NCI-H1436 treated with DMSO at 0.1 percent for 48 hours (cell line): Measurements from ENCODE around the gene RASGEF1C.
"Not testable (repeated sequence)": the region's sequence is repeated elsewhere in the genome, so short reads cannot be mapped to it uniquely, and the experiment has no call there.

Experiments
- DNase-seq: peaks from one replicate; lab custom pipeline; 2025; lab: John Stamatoyannopoulos, UW

RASGEF1C gene

DNA sequence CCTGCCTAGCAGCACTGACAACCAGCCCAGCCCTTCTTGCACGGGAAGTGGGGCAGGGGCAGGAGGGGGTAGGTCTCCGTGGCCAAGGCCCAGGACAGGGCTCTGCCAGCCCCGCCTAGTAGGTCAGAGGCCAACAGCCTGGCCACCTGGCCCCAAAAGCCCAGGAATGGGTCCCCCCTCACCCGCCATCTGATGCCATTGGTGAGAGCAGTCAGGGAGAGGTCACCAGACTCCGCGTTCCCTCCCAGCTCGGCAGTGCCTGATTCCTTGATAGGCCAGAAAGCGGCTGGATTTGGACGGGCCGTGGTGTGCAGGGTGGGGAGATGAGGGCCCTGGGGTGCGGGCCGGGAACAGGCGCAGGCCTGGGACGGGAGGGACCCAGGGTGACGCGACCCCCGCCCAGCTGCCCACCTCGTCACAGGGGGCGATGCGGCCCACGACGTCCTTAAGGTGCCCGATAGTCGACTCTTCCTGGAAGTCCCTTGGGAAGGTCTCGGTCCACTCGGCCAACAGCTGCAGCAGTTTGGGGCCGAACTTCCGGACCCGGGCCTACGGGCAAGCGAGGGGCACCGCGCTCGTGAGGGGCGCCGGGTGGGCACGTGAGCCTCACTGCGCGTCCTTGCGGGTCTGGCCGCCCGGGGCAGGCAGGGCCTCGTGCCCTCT lies 72.9 kb downstream of the RASGEF1C start:
- DNase-seq = no peak

DNA sequence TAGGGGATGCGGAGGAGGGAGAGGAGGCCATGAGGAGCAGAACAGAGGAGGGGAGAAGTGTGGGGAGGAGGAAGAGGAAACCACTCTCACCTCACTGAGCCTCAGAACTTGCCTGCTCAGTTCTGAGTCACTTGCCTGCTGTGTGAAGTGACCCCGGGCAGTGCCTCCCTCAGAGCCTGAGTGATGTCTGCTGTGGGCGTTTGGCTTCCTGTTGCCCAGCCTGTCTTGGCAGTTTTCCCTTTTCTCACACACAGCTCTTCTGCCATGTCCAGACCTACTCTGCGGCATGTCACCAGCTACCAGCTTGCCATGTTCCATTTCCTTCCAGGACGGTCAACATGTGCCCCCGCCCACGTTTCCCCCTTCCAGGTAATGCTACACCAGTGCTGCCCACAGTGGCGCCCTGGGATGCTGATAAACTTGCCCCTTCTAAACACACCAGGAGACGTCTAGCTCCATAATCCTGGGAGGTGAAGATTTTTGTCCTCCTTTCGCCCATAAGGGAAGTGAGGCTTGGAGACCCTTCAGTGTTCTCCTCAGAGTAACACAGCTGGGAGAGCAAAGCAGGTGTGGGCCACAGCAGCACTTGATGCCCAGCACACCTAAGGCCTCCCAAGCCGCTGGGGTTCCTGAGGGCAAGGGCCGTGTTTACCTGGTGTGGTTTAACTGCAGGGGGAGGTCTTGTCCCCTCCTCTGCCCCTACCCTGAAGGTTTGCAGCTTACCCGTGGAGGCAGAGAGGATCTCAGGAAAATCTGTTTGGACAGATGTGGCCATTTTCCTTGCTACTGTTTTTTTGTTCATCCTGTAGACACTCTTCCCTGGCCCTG lies 73.7 kb downstream of the RASGEF1C start:
- no peak for DNase-seq

DNA sequence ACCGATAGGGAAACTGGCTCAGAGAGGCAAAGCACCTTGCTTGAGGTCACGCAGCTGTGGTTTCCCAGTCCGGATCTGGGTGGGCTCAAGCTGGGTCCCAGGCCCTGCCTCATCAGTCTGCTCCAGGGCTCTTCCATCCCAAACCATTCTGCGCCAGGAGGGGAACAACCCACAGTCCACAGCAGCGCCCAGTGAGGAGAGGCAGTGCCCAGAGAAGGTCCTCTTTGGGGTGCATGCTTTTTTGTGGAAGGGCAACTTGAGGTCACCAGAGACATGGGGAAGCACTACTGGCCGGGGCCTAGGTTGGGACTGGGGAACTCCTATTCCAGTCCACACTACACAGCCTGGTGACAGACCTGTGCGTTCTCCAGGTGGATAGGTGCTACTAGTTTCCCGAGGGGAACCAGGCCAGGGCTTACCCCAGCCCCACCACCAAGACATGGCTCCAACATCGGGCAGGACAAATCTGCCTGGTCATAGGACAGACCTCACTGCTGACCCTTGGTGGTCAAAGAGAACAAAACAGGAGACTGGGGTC lies 75.0 kb downstream of the RASGEF1C start:
- no peak for DNase-seq

DNA sequence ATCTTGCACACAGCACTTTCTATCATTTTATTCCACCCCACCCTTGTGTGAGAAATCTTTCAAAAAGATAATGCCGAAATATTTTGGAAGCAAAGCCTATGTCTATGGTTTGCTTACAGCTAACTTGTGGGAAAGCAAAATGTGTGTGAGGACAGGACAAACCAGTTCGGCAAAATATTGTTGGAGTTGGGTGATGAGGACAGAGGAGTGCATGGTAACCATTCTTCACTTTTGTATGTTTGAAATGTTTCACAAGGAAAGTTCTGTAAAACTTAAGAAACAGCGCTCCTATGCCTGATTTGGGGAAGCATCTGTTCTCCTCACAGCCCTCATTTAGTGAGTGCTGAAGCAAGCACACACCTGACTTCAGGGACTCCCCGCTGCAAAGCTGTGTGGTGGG lies 75.5 kb downstream of the RASGEF1C start:
- no peak for DNase-seq

DNA sequence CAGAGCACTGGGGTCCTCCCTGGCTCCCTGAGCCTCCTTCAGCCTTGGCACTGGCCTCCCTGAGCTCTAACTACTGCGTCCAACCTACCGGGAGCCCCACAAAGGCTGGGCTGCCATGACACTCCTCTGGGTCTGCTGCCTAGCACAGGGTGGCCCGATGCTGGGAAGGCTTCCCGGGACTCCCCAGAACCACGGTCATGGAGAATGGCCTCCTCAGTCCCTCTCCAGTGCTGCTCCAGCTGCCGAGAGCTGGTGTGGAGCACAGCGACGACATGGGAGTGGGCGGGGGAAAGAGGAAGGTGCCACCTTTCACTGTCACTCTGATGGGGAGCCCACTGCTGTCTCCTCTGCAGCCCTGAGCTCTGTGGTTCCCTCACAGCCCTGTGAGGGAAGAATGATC lies 76.0 kb downstream of the RASGEF1C start:
- no peak for DNase-seq

DNA sequence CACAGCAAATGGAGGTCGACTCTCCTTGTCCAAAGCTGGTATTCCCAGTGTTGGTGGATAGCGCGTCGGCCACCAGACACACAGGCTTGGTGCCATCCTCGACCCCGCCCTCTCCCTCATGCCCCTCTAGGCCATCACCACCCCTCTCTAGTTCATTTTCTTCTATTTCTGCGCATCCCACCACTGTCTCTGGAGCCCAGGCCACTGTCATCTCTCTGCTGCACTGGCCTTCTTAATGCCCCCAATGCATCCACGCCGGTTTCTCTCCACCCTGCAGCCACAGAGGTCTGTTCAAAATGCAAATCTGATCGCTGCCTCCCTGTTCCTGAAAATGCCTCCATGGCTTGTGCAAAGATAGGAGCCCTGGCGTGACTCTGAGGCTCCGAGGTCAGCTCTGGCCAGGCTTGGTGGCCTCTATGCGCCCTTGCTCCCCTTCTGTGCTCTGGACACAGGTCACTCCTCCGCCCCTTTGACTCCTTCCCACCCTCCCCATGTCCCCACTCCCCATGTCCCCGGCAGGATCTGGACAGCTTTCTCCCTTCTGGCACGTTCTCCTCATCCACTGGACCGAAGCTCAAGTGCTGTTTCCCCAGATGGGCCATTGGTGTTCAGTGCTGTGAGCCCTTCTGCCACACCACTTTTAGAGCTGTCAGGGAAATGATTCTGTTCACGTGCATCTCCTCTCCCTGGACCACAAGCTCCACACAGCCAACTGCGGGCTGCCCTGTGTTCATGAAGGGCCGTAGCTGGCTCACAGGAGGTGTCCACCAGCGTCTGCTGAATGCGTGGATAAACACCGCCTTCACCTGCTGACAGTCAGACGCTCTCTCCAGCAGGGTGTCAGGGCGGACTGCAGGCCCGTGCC lies 77.9 kb downstream of the RASGEF1C start:
- no peak for DNase-seq

DNA sequence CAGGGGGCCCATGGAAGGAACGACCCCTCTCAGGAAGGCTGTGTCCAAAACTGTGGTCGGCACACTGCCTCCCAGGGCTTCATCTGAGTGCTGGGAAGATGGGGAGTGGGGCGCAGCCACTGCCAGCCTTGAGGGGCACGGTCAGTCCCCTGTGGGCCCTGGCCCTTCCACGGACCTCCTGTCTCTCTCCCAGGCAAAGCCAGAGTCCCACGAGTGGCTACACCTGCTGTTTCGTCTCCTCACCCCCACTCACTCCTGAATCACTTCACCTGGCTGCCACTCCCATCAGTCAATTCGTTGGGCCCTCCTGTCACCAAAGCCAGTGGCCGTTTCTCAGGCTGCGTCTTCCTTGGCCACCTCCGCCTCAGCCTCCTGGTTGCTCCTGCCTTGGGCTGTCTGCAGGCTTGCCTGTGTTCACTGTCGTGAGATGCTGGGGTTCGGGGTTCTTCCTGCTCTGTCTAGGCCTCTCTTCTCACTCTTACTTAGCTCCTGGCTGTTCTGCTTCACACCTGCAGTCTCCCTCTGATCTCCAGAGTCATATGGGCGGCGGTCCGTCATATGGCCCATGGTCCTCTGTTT lies 78.6 kb downstream of the RASGEF1C start:
- no peak for DNase-seq

DNA sequence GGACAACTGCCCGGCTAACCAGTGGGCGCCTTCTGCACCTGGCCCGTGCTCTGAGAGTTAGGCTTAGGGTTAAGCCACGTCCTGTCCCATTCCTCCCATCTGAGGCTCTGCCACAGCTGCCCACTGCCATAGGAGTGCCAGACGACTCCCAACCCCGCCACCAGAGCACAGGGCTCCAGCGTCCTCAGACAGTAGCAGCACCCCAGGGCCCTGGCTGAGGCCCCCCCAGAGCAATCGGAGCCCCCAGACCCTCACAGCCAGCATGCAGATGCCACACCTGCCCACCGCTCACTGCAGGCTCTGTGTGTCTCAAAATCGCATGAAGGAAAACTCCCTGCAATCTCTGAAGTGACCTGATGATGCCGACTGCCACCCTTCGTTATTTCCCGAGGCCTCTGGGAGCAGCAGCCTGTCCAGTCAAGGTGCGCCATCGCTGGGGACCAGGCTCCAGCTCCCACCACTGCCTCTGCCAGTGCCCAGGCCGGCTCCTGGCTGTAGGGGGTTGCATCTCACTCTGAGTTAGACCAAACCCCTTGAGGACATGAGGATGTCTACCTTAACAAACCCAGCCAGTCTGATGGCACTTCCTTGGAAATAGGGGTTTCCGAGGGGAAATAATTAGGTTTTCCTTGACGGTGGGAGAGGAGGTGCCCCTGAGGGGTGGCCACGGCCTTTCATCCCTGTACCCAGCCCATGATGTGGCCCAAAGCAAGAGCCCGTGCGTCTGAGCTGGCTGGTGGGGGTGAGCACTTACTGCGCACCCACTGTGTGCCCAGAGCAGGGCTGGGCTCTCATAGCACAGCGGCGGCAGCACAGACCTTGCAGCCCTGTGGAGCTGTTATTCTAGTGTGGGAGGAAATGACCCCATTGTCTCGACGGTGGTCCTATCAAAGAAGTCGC lies 79.5 kb downstream of the RASGEF1C start:
- no peak for DNase-seq

DNA sequence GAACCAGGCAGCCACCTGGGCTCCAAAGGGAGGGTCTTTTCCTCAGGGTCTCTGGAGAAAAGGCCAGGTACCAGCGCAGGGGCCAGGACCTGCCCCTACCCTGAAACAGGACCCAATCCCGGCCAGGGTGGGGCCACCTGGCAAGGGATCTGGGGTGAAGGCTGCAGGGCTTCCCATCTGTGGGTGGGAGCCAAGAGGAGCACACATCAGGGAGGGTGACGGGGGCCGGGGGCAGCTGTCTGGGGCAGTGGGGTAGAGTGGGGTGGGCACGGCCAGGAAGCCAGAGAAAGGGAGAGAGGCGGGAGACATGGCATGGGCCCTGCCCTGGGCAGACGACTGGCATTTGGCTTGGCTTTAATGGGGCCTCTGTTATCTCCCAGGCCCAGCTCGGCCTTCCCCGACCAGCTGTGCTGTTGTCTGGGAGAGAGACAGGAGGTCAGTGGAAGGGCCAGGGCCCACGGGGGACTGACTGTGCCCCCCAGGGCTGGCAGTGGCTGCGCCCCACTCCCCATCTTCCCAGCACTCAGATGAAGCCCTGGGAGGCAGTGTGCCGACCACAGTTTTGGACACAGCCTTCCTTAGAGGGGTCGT lies 80.2 kb downstream of the RASGEF1C start:
- DNase-seq = no peak

DNA sequence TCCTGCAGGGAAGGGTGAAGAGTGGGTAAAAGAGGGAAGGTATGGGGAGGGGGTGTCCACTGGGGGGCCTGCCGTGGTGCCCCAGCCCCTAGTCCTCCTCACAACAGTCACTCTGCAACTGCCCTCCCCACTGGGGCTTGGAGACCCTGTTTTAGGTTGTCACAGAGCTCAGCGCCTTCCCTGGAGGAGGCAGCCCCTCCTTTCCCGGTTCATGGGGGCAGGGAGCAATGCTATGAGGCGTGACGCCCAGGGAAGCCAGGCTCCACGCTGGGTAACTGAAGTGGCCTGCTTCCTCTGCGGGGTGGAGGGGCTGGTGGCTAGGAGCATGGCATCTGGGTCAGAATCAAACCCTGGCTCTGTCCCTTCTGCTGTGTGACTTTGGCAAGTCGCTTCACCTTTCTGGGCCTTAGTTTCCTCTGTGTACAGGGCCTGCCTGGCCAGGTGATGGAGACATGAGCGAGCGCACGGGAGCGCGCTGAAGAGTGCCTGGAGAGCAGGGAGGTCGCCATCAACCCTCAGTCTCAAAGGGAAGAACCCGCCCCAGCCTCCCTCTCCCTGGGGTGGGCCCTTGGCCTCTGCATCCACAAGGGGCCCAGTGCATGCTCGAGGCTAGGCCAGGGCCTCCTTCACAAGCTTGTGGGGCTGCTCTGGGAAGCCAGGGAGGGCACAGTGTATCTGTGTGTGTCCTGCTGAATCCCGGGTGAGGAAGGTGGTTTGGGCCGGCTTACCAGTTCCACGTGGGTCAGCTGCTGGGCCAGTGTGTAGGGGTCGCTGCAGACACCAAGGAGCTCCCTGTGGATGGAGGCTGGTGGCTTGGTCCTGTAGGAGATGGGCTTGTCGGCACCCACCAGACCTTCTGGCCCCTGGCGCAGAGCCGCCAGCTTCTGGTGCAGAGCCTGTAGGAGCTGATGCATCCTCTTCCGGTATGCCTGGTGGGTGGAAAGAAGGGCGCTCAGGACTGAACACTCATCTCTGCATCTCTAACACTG lies 81.0 kb downstream of the RASGEF1C start:
- no peak for DNase-seq

DNA sequence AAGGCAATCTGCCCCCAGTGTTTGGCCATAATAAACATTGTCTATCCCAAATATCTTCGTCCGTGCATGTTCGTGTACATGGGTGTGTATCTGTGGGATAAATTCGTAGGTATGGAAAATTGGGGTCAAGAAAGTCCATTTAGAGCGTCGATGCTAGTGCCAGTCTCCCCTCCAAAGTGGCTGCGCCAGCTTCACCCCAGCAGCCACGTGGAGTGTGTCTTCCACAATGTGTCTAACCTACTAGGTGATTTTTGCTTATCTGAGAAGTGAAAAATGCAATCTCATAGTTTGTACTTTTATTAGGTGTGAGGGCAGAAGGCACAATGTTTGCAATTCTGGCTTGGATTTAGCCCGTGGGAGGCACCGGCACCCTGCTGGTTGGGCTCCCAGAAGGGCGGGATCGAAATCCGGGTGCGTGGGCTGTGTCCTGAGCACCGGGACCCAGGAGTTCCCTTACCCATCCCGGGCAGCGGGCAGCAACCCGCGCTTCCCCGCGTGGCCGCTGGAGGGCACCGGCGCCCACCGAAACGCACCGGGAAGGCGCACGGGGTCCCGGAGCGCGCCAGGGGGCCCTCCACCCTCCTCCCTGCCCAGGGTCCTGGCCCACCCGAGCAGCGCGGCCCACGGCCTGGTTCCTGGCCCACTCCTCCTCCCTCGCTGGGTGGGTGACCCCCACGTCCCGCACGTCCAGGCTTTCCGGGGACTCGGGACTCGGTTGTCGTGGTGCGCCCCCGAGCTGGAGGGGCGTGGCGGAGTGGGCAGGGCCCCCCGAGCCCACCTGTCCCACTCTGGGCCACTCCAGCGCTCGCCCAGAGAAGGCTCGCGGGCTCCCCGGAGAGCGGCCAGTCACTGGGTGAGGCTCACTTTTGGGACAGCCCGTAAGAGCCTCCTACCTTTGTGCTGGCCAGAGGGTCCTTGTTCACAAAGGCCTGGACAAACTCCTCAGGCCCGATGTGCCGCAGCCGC lies 82.0 kb downstream of the RASGEF1C start:
- DNase-seq = no peak

DNA sequence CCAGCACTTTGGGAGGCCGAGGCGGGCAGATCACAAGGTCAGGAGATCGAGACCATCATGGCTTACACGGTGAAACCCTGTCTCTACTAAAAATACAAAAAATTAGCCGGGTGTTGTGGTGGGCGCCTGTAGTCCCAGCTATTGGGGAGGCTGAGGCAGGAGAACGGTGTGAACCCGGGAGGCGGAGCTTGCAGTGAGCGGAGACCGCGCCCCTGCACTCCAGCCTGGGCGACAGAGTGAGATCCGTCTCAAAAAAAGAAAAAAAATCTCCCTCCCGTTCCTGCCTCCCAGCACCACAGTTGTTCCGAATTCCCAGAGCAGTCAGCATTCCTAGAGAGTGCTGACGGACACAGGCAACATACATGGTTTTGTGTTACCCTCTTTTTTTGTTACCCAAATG lies 82.9 kb downstream of the RASGEF1C start:
- not testable (repeated sequence) for DNase-seq

DNA sequence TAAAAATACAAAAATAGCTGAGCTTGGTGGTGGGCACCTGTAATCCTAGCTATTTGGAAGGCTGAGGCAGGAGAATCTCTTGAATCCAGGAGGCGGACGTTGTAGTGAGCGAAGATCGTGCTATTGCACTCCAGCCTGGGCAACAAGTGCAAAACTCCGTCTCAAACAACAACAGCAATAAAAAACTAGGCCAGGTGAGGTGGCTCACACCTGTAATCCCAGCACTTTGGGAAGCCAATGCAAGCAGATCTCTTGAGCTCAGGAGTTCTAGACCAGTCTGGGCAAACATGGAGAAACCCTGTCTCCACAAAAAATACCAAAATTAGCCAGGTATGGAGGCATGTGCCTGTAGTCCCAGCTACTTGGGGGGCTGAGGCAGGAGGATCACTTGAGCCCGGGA lies 84.3 kb downstream of the RASGEF1C start:
- not testable (repeated sequence) for DNase-seq

DNA sequence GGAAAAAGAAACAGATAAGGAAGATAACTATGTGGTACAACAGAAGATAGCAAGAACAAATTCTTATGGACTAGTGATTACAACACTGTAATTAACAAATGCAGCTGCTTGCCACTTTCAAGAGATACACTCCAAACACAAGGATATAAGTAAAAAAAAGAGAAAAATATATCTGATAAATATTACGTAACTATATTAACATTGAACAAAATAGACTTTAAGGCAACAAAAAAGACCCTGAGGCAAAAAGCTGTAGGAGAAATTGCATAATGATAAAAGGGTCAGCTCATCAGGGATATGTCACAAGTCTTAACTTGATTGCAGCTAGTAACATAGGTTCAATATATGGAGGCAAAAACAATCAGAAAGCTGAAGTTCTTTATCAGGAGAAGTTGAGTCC lies 86.1 kb downstream of the RASGEF1C start:
- no peak for DNase-seq

DNA sequence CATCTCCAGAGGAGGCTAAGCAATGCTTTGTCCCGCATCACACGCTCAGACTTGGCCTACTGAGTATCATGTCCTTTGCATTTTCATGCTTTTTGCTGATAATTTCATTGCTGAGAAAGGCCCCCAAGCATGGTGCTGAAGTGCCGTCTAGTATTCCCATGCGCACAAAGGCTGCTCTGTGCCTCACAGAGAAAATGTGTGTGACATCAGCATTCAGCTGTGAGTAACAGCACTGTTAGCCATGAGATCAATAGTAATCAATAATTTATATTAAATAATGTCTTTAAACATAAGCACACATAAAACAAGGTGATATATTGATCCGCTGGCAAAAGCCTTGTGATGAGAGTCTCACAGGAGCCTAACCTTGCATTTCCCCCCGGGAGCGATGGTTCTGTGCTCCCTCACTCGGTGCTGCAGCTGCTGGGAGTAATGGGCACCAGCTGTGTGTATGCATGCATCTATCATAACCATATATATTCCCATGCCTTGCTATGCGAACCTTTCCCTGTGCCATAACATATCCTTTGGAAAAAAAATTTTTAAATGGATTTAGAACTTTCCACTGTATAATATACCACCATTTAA lies 87.1 kb downstream of the RASGEF1C start:
- no peak for DNase-seq

DNA sequence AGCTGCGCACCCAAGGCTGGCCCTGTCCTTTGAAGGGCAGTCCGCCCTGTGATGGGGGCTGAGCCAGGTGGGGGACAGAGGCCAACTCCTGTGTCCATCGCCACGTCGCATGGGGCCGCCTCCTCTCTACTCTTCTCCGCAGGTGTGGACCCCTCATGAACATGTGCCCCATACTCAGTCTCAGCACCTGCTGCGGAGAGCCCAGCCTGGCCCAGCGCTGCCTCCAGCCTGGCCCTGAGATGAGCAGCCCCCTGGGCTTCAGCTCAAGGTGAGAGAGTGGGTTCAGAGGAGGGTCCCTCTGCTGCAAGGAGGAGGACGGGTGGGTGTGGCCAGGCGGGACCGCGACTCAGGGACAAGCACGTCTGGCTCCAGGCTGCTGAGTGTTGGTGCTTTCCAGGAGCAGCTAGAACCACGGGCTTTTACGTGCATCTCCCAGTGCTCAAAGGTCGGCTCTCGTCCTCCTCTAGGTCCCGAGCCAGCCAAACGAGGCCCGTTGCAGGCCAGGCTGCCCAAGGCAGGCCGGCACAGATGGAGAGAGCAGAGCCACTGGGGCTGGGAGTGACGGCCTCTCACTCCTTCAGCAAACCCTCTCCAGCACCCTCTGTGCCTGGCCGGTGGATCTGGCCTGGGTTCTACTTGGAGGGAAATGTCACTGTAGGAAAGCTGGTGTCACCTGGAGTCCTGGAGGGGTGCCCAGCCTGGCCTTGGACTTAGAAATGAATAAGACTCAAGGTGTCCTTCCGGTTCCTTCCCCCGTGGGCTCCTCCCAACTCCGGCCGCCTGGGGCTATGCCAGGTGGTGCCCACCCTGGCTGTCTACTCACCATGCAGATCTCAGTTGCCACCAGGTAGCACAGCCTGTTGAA lies 88.5 kb downstream of the RASGEF1C start:
- DNase-seq = no peak

DNA sequence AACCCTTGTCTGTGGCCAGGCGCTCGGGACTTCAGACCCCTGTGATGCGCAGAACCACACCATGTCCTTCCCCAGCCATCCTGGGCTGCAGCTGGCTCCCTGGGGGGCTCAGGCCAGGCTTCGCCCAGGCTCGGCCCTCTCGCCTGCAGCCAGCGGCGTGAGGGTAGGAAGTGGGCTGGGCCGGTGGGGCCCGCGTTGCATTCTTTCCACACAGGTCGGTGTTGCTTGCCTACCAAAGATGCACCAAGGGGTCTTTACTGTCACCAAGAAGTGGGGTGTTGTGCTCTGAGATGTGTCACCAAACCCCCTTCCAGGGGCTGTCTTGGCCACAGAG lies 89.1 kb downstream of the RASGEF1C start:
- no peak for DNase-seq
